PC-3 (cell line): ENCODE measurements around the gene CTTNBP2NL.

Source experiments
- CTCF ChIP-seq: fragments of 300-600 bp; sonication (generic); conservative IDR thresholded peaks from 2 replicates; pipeline ENCODE4 v1.5.1; 2017; ENCODE audit warnings: antibody characterized with exemption, low read depth, mild to moderate bottlenecking, low read length
- EZH2 ChIP-seq: fragments of 300-600 bp; sonication (generic); IDR thresholded peaks from one replicate; pipeline ENCODE4 v1.6.1; 2017; ENCODE audit warnings: antibody characterized with exemption, mild to moderate bottlenecking, low read length; ENCODE audit not compliant: unreplicated experiment
- EZH2phosphoT487 ChIP-seq: fragments of 300-600 bp; sonication (generic); IDR thresholded peaks from 2 replicates; pipeline ENCODE4 v1.6.1; 2018; ENCODE audit warnings: mild to moderate bottlenecking, antibody characterized with exemption, low read length, borderline replicate concordance

- no peak for TF ChIP-seq CTCF
- no peak for TF ChIP-seq EZH2phosphoT487
- TF ChIP-seq EZH2: no peak
Observed at GRCh38 chr1:112387807-112388206, 8.2 kb upstream of the CTTNBP2NL start.
